ENCODE results near the gene ZNF804B. TPM values are rescaled to one million over a fixed set of nuclear protein-coding genes. Genes with fewer than 3 reads are reported as not detected.

ZNF804B gene
- total RNA-seq, 1 donor from 2014 or later: not detected

- TF ChIP-seq CTCF (IDR thresholded peaks at IDR 0.05; ENCODE audit: unreplicated experiment): no peak
- no peaks in the 10 kb centered on the region for H3K36me3 Mint-ChIP-seq (ENCODE audit: low read depth, unreplicated experiment)
- peaks cover 3% of the 10 kb centered on the region for H3K27me3 Mint-ChIP-seq (ENCODE audit: unreplicated experiment)
- no peaks in the 10 kb centered on the region for H3K9me3 Mint-ChIP-seq (ENCODE audit: unreplicated experiment)
- no peak overlapping the region for H3K4me3 Mint-ChIP-seq (ENCODE audit: unreplicated experiment)
- H3K4me1 Mint-ChIP-seq (ENCODE audit: unreplicated experiment): no peaks in the 10 kb centered on the region
- no peak overlapping the region for H3K27ac Mint-ChIP-seq (ENCODE audit: unreplicated experiment)
- DNase-seq (ENCODE audit: low spot score): no peak
Measured at GRCh38 chr7:88818552-88818951, 59.1 kb downstream of the ZNF804B start.

- no peak for DNase-seq (ENCODE audit: low spot score)
- H3K27me3 Mint-ChIP-seq (ENCODE audit: unreplicated experiment): no peaks in the 10 kb centered on the region
- no peaks in the 10 kb centered on the region for H3K9me3 Mint-ChIP-seq (ENCODE audit: unreplicated experiment)
- H3K27ac Mint-ChIP-seq (ENCODE audit: unreplicated experiment): no peak overlapping the region
- H3K4me1 Mint-ChIP-seq (ENCODE audit: unreplicated experiment): no peaks in the 10 kb centered on the region
- no peak for TF ChIP-seq CTCF (IDR thresholded peaks at IDR 0.05; ENCODE audit: unreplicated experiment)
- H3K36me3 Mint-ChIP-seq (ENCODE audit: low read depth, unreplicated experiment): no peaks in the 10 kb centered on the region
- no peak overlapping the region for H3K4me3 Mint-ChIP-seq (ENCODE audit: unreplicated experiment)
Measured at GRCh38 chr7:88826222-88826621, 66.7 kb downstream of the ZNF804B start.

GRCh38 chr7:88835147-88835728 is 75.7 kb downstream of the ZNF804B start:
- Mint-ChIP-seq H3K4me1 (ENCODE audit: unreplicated experiment) (no peaks in the 10 kb centered on the region), H3K27me3 (ENCODE audit: unreplicated experiment) (no peaks in the 10 kb centered on the region), H3K9me3 (ENCODE audit: unreplicated experiment) (no peaks in the 10 kb centered on the region), H3K4me3 (ENCODE audit: unreplicated experiment) (no peak overlapping the region), H3K27ac (ENCODE audit: unreplicated experiment) (no peak overlapping the region), H3K36me3 (ENCODE audit: low read depth, unreplicated experiment) (no peaks in the 10 kb centered on the region)
- DNase-seq (ENCODE audit: low spot score): peak; percentile 45
- TF ChIP-seq CTCF (IDR thresholded peaks at IDR 0.05; ENCODE audit: unreplicated experiment): peak; percentile 55

- H3K4me1 Mint-ChIP-seq (ENCODE audit: unreplicated experiment): peaks cover 4% of the 10 kb centered on the region
Measured at GRCh38 chr7:88842201-88842600, 82.7 kb downstream of the ZNF804B start.

More at GRCh38 chr7:88842201-88842600, 82.7 kb downstream of the ZNF804B start:
- TF ChIP-seq CTCF (IDR thresholded peaks at IDR 0.05; ENCODE audit: unreplicated experiment): no peak
- H3K27me3 Mint-ChIP-seq (ENCODE audit: unreplicated experiment): no peaks in the 10 kb centered on the region
- no peaks in the 10 kb centered on the region for H3K9me3 Mint-ChIP-seq (ENCODE audit: unreplicated experiment)
- no peak for DNase-seq (ENCODE audit: low spot score)
- H3K36me3 Mint-ChIP-seq (ENCODE audit: low read depth, unreplicated experiment): no peaks in the 10 kb centered on the region
- no peak overlapping the region for H3K27ac Mint-ChIP-seq (ENCODE audit: unreplicated experiment)
- H3K4me3 Mint-ChIP-seq (ENCODE audit: unreplicated experiment): no peak overlapping the region
